ENCODE data around the gene PGS1.

PGS1 gene

DNA sequence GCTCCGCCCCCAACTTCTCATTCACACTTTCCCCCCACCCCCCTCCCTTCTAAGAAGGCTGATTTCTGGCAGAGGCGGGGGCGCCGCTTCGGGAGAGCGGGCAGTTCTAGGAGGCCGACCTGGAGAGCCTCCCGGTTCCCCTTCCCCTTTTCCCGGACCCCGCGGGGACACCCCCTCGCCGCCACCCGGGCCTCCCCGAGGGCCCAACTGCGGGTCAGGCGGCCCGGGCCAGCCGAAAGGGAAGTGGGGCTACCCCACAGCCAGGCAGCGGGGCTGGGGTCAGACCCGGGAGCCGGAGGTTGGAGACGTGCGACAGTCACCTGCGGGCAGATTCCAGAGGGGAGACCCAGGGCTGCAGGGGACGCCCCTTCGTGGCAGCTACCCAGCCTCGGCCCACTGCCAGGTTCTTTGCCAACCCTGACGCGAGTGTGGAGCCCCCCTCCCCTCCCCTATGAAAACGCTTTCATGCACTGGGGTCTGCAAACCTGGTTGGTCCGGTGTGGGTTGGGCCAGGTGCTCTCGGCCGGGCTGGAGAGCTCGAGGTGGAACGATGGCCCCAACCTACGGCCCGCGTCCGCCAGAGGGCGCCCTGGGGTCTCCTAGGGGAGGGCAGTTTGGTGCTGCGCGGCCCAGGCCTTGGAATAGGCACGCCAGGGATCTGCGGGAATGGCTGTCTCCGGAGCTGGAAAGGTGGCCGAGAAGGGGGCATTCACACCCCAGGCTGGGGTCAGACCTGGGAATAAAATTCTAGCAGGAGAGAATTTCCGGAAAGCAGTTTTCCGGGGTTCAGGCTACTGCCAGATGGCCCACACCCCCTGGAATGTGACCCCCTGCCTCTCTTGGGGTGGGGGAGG, 17.9 kb upstream of the PGS1 start:
- DNase-seq, result peak; percentile 96

DNA sequence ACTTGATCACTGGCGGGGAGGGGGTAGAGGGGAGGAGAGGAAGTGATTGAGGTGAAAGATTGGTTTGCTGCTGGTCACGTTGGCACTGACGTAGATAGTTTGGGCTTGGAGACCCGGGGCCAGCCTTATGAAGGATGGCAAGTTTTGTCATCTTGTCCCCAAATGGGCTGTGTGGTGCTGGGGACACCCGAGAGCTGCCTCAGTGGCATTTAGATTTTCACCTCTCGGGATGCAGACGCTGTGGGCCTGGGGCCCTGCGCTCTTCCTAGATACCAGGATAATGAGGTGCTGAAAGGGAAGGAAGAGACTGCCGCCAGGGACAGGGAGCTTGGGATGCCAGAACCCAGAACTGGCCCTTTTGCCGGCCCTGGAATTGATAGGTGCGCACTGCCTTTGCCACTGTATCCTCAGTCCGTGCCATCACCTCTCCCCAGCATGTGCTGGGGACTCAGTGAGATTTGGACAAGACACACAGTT, 17.2 kb upstream of the PGS1 start:
- Mint-ChIP-seq H3K36me3 (ENCODE audit: low read depth) (peaks cover 19% of the 10 kb centered on the region), H3K27ac (no peak overlapping the region), H3K4me1 (peaks cover 68% of the 10 kb centered on the region), H3K27me3 (ENCODE audit: low read depth, poor library complexity) (peaks cover 22% of the 10 kb centered on the region), H3K9me3 (no peaks in the 10 kb centered on the region), H3K4me3 (peak overlapping the region; percentile 80)
- no peak for DNase-seq
- TF ChIP-seq, protein P1, sequence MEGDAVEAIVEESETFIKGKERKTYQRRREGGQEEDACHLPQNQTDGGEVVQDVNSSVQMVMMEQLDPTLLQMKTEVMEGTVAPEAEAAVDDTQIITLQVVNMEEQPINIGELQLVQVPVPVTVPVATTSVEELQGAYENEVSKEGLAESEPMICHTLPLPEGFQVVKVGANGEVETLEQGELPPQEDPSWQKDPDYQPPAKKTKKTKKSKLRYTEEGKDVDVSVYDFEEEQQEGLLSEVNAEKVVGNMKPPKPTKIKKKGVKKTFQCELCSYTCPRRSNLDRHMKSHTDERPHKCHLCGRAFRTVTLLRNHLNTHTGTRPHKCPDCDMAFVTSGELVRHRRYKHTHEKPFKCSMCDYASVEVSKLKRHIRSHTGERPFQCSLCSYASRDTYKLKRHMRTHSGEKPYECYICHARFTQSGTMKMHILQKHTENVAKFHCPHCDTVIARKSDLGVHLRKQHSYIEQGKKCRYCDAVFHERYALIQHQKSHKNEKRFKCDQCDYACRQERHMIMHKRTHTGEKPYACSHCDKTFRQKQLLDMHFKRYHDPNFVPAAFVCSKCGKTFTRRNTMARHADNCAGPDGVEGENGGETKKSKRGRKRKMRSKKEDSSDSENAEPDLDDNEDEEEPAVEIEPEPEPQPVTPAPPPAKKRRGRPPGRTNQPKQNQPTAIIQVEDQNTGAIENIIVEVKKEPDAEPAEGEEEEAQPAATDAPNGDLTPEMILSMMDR (IDR thresholded peaks at IDR 0.05), result no peak

More for the DNA sequence above, 17.9 kb upstream of the PGS1 start:
- H3K36me3 Mint-ChIP-seq (ENCODE audit: low read depth), result peaks cover 19% of the 10 kb centered on the region
- peak overlapping the region; percentile 80 for H3K4me3 Mint-ChIP-seq
- H3K9me3 Mint-ChIP-seq, result no peaks in the 10 kb centered on the region
- TF ChIP-seq, protein P1 (IDR thresholded peaks at IDR 0.05), result peak; percentile 89
- H3K4me1 Mint-ChIP-seq, result peaks cover 68% of the 10 kb centered on the region
- peaks cover 16% of the 10 kb centered on the region for H3K27me3 Mint-ChIP-seq (ENCODE audit: low read depth, poor library complexity)
- no peak overlapping the region for H3K27ac Mint-ChIP-seq

DNA sequence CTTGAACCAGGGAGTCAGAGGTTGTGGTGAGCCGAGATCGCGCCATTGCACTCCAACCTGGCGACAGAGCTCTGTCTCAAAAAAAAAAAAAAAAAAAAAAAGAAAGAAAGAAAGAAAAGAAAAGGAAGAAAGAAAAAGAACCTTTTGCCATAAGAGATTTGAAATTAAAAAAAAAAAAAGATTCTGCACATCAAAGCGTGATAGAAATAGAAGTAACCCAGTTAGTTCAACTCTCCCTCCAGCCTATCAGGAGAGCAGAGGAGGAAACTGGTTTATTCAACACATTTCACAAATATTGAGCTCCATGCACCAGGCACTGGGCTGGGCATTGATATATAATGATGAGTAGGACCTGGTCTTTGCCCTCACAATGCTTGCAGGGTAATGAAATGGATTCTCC, 16.2 kb upstream of the PGS1 start:
- DNase-seq, result no peak
- Mint-ChIP-seq H3K9me3 (no peaks in the 10 kb centered on the region), H3K27me3 (ENCODE audit: low read depth, poor library complexity) (peaks cover 22% of the 10 kb centered on the region), H3K4me1 (peaks cover 68% of the 10 kb centered on the region), H3K4me3 (no peak overlapping the region), H3K36me3 (ENCODE audit: low read depth) (peaks cover 13% of the 10 kb centered on the region), H3K27ac (no peak overlapping the region)
- TF ChIP-seq, protein P1 (IDR thresholded peaks at IDR 0.05), result no peak

DNA sequence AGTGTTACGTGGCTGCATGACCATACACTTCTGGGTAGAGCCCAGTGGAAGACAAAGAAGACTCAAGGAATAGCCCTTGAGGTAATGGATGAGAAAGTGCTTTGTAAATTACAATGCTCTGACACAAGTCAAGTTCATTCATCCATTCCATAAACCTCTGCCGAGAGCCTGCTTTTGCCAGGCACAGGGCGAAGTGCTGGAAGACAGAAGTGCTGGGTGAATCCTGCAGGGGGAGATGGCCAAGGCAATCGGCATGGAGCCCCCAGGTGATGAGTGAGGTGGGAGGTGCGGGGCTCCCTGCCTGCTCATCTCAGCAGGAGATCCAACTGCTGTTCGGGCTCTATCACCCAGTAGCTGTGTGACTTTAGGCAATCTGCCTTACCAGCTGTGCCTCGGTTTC, 15.8 kb upstream of the PGS1 start:
- TF ChIP-seq, protein P1 (IDR thresholded peaks at IDR 0.05), result no peak
- Mint-ChIP-seq H3K27ac (no peak overlapping the region), H3K4me3 (no peak overlapping the region), H3K36me3 (ENCODE audit: low read depth) (peaks cover 9% of the 10 kb centered on the region), H3K4me1 (peaks cover 68% of the 10 kb centered on the region), H3K27me3 (ENCODE audit: low read depth, poor library complexity) (peaks cover 19% of the 10 kb centered on the region), H3K9me3 (no peaks in the 10 kb centered on the region)
- DNase-seq, result no peak

DNA sequence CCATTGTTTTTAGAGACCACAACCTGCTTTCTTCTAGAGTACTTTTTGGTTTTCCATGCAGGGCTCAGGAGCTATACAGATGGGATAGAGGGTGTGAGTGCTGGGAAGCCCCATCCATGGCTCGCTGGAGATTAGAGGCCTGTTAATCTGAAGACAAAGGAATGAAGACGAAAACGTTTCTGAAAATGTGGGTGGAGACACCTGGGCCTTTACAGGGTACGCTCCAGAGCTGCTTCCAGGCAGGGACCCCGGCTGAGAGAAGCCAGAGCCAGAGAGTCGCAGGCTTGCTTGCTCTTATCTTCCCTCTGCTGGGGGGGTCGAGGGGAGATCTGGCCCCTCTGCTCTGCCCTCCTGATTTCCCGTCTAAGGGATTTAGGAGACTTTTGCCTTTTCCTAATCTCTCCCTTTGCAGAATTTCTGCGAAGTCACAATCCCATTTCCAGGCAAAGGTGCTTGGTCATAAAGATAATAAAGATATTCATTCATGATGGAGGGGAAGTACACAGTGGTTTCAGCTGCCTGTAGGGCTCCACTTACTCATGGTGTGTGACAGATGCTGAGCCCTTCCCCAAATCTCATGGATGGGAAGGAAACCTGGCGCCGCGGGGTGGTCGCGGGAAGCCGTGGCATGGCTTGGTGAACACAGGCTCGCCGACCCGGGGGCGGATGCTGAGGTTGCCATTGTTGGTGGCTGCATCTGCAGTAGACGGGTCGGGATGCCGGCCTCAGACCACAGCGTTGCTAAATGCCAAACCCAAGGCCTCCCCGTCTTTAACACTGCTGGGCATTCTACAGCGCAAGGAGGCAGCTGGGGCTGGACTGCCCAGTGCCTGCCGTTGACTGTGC, 13.8 kb upstream of the PGS1 start:
- Mint-ChIP-seq H3K27me3 (ENCODE audit: low read depth, poor library complexity) (peaks cover 8% of the 10 kb centered on the region), H3K27ac (peak overlapping the region; percentile 99), H3K36me3 (ENCODE audit: low read depth) (no peaks in the 10 kb centered on the region), H3K9me3 (no peaks in the 10 kb centered on the region), H3K4me1 (peaks cover 65% of the 10 kb centered on the region), H3K4me3 (no peak overlapping the region)
- TF ChIP-seq, protein P1 (IDR thresholded peaks at IDR 0.05), result no peak
- no peak for DNase-seq
